HL-60 (cell line): ENCODE data around the gene SRGAP2C.
"Not testable (repeated sequence)": the region's sequence is repeated elsewhere in the genome, so short reads cannot be mapped to it uniquely, and the experiment has no call there.

ENCODE experiments used
- GABPA ChIP-seq: IDR thresholded peaks from 2 replicates; pipeline ENCODE4 v1.6.1; 2012; ENCODE audit warnings: low read depth
- POLR2AphosphoS5 ChIP-seq: IDR thresholded peaks from 2 replicates; pipeline ENCODE4 v1.6.1; 2012; ENCODE audit warnings: low read depth
- TF ChIP-seq, protein P1 (sequence below): IDR thresholded peaks from one replicate; pipeline ENCODE4 v1.5.1; 2011; ENCODE audit warnings: low read length, control low read depth, inconsistent platforms; ENCODE audit not compliant: insufficient read depth

DNA sequence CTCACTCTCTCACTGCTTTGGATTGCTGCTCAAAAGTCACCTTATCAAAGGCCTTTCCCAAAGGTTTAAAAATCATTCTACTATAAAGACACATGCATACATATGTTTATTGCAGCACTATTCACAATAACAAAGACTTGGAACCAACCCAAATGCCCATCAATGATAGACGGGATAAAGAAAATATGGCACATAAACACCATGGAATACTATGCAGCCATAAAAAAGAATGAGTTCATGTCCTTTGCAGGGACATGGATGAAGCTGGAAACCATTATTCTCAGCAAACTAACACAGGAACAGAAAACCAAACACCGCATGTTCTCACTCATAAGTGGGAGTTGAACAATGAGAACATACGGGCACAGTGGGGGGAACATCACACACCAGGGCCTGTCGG is 45.9 kb downstream of the SRGAP2C start:
- TF ChIP-seq, protein P1, sequence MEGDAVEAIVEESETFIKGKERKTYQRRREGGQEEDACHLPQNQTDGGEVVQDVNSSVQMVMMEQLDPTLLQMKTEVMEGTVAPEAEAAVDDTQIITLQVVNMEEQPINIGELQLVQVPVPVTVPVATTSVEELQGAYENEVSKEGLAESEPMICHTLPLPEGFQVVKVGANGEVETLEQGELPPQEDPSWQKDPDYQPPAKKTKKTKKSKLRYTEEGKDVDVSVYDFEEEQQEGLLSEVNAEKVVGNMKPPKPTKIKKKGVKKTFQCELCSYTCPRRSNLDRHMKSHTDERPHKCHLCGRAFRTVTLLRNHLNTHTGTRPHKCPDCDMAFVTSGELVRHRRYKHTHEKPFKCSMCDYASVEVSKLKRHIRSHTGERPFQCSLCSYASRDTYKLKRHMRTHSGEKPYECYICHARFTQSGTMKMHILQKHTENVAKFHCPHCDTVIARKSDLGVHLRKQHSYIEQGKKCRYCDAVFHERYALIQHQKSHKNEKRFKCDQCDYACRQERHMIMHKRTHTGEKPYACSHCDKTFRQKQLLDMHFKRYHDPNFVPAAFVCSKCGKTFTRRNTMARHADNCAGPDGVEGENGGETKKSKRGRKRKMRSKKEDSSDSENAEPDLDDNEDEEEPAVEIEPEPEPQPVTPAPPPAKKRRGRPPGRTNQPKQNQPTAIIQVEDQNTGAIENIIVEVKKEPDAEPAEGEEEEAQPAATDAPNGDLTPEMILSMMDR, result not testable (repeated sequence)
- not testable (repeated sequence) for TF ChIP-seq POLR2AphosphoS5, GABPA
